LHCN-M2 (cell line): ENCODE data around the gene NME4. TPM values are rescaled to one million over a fixed set of nuclear protein-coding genes. Genes with fewer than 3 reads are reported as not detected.
"Not testable (repeated sequence)": the region's sequence is repeated elsewhere in the genome, so short reads cannot be mapped to it uniquely, and the experiment has no call there.

ENCODE experiments used
- DNase-seq: peaks from one replicate; pipeline ENCODE4 v3.0.0-alpha.2; 2012; ENCODE audit warnings: low read depth
- total RNA-seq: library from RNA; depleted of rRNA; stranded (reverse); fragments of >200 nt; gene quantifications from 2 replicates; pipeline ENCODE4 v1.2.3, GENCODE V29; 2014

NME4 gene
- total RNA-seq, 1 experiment from 2014 or later, result 142 TPM

DNA sequence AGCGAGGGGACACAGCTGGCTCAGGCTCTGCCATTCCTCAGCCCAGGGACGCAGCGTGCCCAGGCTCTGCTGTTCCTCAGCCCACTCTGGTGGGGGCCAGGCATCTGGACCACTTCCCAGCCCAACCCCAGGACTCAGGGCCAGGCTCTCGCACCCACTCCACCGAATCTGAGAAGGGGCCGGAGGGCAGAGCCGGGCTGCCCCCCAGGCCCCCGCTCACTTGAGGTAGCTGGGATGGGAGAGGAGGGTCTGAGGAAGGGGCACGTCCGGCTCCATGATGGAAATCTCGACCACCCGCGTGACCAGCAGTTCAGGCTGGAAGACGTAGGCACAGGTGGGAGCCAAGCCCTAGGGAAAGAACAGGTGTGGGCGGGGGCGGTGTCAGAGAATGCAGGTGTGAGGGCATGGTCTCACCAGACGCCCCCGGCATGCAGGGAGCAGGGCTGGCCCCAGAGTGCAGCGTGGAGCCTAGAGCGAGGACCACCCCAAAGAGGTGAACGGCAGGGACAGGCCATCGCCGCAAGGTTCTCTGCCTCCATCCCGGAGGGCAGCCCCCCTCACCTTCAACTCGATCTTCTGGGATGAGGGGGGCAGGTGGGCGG is 20.1 kb upstream of the NME4 start:
- no peak for DNase-seq

- no peak for DNase-seq
These were observed 19.5 kb upstream of the NME4 start for GRCh38 chr16:377419-377951.

DNA sequence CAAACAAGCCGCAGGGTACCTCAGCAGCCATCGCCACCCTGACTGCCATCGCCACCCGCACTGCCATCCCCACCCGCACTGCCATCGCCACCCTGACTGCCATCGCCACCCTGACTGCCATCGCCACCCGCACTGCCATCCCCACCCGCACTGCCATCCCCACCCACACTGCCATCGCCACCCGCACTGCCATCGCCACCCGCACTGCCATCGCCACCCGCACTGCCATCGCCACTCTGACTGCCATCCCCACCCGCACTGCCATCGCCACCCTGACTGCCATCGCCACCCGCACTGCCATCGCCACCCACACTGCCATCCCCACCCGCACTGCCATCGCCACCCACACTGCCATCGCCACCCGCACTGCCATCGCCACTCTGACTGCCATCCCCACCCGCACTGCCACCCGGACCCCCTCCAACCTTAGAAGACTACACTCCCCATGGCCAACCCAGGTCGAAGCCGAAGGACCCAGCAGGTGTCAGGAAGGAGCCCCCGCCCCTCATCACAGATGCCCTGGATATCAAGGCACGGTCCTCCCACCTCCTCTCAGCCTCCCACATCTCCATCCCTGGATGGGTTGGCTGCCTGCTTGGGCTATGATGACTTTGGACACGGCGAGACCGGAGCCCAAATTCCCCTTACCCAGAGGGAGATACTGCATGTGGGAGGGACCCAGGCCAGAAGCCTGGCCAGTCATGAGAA is 18.7 kb upstream of the NME4 start:
- DNase-seq, result not testable (repeated sequence)

DNA sequence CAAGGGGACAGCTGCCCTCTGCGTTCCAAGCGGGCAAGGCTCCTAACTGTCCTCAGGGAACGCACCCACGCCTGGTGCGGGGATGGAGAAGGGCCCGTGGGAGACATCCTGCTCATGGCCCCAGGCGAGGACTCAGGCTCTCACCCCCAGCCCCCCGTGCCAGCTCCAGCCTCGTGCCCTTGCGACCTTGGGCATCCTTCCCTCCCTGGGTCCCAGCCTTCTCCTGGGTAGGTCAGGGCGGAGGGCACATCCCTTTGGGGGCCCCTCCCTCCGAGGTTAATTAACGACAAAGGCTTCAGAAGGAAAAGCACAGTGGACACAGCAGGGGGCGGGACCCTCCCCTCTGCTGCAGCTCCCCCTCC is 18.2 kb upstream of the NME4 start:
- DNase-seq, result no peak

- no peak for DNase-seq
These were observed 17.6 kb upstream of the NME4 start for GRCh38 chr16:379183-379960.

DNA sequence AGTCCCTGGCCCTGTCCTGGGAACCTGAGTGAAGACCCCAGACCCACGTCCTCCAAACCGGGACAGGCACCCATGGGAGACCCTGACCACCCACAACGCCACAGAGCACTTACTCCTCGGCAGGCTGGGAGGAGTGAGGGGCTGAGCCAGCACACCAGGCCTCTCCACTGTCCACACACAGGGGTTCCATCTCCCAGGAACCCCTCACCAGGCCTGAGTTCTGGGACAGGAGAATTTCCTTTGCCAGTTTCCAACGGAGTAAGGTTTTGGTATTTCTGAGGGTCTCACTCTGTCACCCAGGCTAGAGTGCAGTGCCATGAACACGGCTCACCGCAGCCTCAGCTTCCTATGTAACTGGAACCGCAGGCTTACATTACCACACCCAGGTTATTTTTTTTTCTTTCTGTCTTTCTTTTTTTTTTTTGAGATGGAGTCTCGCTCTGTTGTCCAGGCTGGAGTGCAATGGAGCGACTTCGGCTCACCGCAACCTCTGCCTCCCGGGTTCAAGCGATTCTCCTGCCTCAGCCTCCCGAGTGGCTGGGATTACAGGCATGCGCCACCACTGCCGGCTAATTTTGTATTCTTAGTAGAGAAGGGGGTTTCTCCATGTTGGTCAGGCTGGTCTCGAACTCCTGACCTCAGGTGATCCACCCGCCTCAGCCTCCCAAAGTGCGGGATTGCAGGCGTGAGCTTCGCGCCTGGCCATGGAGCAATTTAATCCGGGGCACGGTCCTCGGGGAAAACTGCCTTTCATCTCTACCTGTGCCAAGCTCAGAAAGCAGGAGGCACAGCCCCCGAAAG is 16.8 kb upstream of the NME4 start:
- no peak for DNase-seq

- DNase-seq, result no peak
These were observed 16.3 kb upstream of the NME4 start for GRCh38 chr16:380762-381011.

GRCh38 chr16:381012-381788 is 15.8 kb upstream of the NME4 start:
- no peak for DNase-seq

- peak; percentile 39 for DNase-seq
These were observed 14.9 kb upstream of the NME4 start, which contains the start of gene PGAP6 for GRCh38 chr16:381789-382717. PGAP6 (minus strand) TSS chr16:381978; CDS start chr16:381821, 157 bp downstream.

DNA sequence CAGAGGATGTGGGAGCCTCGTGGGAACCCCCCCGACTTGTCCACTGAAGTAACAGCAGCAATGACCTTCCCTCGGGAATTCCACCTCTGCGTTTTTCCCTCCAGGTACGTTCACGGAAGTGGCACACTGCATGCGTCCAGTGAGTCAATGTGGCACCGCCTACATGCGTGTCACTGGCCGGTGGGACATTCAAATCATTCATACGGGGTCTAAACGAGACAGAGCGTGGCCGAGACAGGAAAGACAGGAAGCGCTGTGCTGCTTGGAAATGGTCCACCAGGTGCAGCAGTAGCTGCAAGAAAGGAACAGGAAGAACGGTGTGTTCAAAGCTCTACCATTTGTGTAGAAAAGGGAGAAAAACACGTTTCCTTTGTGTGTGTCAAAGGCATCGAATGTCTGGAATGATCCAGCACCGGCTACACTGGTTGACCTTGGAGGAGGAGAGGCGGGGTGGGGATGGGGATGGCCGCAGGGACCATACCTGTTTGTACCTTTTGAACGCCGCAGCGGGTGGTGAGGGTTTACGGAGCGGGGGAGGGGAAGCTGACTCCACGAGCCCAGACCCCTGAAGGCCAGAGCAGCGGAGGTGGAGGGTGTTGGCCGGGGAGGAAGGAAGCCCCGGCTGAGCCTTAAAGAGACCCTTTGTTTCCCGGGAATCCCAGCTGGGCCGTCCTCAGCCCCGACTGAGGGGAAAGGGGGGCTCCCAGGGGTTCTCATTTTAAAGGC is 13.5 kb upstream of the NME4 start:
- DNase-seq, result no peak

- no peak for DNase-seq
These were observed 10.3 kb upstream of the NME4 start for GRCh38 chr16:386641-387156.

DNA sequence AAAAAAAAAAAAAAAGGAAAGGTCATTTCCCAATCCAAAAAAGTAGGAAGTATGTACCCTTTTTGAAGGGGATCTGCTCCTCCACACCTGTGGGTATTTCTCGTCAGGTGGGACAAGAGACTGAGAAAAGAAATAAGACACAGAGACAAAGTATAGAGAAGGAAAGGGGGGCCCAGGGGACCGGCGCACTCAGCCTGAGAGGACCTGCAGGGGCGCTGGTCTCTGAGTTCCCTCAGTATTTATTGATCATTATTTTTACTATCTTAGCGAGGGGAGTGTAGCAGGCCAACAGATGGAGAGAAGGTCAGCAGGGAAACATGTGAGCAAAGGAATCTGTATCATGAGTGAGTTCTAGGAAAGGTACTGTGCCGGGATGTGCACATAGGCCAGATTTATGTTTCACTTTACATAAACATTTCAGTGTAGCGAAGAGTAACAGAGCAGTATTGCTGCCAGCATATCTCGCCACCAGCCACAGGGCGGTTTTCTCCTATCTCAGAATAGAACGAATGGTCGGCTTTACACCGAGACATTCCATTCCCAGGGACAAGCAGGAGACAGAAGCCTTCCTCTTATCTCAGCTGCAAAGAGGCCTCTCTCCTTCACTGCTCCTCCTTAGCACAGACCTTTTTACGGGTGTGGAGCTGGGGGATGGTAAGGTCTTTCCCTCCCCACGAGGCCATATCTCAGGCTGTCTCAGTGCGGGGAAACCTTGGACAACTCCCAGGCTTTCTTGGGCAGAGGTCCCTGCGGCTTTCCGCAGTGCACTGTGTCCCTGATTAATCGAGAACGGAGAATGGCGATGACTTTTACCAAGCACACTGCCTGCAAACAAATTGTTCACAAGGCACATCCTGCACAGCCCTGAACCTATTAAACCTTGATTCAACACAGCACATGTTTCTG is 9.0 kb upstream of the NME4 start:
- not testable (repeated sequence) for DNase-seq

GRCh38 chr16:389352-389751 is 7.6 kb upstream of the NME4 start:
- no peak for DNase-seq

DNA sequence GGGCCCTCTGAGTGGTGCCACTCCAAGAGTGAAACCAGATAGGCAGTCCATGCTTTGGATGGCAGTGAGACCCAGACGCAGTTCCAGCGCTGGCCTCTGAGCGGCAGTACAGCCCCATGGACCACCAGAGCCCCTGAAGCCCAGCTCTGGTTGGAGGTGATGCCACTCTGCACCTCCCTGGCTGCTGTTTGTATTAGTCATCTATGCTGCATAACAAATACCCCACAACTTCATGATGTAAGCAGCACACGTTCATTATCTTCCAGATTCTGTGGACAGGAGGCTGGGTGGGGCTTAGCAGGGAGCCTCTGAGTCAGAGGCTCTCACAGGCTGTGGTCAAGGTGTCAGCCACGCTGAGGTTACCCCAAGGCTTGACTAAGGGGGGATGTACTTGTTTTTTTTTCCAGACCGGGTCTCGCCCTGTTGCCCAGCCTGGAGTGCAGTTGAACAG is 5.1 kb upstream of the NME4 start:
- DNase-seq, result peak; percentile 88

DNA sequence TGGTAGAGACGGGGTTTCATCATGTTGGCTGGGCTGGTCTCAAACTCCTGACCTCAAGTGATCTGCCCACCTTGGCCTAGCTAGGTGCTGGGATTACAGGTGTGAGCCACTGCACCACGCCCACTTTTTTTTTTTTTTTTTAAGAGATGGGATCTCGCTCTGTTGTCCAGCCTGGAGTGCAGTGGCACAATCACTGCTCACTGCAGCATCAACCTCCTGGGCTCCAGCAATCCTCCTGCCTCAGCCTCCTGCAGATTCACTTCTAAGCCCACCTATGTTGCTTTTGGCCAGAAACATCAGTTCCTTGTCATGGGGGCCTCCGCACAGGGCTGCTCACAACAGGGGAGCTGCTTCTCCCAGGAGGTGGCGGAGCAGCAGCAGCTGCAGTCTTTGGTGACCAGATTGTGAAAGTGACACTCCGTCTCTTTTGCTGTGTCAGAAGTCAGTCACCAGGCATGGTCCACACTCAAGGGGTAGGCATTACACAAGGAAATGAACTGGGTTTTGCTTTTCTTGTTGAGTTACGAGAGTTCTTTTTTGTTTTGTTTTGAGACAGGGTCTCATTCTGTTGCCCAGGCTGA is 4.5 kb upstream of the NME4 start:
- no peak for DNase-seq

- DNase-seq, result no peak
These were observed 800 bp upstream of the NME4 start for GRCh38 chr16:396199-396598.

DNA sequence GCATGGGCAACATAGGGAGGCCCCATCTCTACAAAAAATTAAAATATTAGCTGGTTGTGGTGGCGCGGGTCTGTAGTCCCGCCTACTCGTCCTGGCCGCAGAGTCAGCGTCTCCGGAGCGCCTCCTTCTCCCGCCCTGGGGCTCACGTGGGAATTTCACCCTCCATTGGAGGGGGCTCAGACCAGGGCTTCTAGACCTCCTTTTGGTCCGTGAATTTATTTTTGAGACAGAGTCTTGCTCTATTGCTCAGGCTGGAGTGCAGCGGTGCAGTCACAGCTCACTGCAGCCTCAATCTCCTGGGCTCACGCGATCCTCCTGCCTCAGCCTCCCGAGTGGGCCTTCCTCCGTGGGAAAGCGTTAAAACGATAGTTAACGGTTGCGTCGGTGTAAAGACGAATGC is 394 bp upstream of the NME4 start:
- DNase-seq, result peak; percentile 30
